GM13977 (cell line): ENCODE data around the gene STK38.
"Not testable (repeated sequence)": the region's sequence is repeated elsewhere in the genome, so short reads cannot be mapped to it uniquely, and the experiment has no call there.

Experiments used
- DNase-seq: peaks from one replicate; pipeline ENCODE4 v3.0.0; 2012; ENCODE audit warnings: low spot score
- in situ Hi-C: fragments of 300-500 bp; cut with MboI; formaldehyde crosslinking; loops from one replicate; pipeline ENCODE4 v1.12.0; 2022; ENCODE audit warnings: low sequenced_read_pairs, low pct_unique_long_range_greater_than_20kb, mixed read lengths, inconsistent platforms; ENCODE audit not compliant: unreplicated experiment
- TF ChIP-seq, protein P1 (sequence below): IDR thresholded peaks from 2 replicates; pipeline ENCODE4 v1.5.1; 2012; ENCODE audit warnings: mild to moderate bottlenecking, control low read depth; ENCODE audit not compliant: insufficient read depth; ENCODE audit errors: extremely low read depth, missing control alignments

Gene STK38

DNA sequence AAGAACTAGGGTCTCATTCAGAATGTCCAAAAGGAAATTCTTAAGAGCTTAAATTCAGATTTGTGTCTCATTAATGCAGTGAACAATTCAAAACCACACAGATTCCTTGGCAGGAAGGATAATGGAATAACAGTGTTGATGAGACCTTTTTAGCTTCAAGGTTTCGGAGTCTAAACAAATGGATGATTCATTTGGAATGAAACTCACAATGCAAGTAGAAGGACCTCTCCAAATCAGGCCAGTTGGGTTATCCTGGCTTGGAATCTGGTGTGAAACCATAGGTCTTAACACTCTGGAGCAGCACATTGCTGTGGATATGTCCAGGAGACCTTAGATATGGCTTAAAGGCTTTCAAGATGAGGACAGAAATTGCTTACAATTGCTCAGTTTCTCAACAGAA lies 59.6 kb downstream of the STK38 start:
- in situ Hi-C loops = no loop called here
- no peak for DNase-seq
- TF ChIP-seq, protein P1, sequence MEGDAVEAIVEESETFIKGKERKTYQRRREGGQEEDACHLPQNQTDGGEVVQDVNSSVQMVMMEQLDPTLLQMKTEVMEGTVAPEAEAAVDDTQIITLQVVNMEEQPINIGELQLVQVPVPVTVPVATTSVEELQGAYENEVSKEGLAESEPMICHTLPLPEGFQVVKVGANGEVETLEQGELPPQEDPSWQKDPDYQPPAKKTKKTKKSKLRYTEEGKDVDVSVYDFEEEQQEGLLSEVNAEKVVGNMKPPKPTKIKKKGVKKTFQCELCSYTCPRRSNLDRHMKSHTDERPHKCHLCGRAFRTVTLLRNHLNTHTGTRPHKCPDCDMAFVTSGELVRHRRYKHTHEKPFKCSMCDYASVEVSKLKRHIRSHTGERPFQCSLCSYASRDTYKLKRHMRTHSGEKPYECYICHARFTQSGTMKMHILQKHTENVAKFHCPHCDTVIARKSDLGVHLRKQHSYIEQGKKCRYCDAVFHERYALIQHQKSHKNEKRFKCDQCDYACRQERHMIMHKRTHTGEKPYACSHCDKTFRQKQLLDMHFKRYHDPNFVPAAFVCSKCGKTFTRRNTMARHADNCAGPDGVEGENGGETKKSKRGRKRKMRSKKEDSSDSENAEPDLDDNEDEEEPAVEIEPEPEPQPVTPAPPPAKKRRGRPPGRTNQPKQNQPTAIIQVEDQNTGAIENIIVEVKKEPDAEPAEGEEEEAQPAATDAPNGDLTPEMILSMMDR = no peak

DNA sequence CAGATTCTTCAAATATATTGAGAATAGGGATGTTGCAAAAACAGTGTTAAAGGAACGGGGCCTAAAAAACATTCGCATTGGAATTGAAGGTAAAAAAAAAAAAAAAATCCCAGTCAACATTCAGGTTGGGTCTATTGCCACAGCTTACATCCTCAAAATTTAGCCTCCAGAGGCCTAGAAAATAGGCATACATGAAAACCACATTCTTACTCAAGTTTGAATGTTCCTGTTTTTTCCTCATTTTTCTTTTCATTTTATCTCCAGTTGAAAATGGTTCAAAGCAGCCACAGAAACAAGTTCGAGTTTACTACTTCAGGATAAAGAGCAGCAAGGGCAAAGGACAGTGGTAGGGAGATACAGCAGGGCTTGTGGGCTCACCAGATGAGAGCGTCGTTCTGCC lies 62.5 kb downstream of the STK38 start:
- TF ChIP-seq, protein P1 = no peak
- in situ Hi-C loops = no loop called here
- DNase-seq = no peak

DNA sequence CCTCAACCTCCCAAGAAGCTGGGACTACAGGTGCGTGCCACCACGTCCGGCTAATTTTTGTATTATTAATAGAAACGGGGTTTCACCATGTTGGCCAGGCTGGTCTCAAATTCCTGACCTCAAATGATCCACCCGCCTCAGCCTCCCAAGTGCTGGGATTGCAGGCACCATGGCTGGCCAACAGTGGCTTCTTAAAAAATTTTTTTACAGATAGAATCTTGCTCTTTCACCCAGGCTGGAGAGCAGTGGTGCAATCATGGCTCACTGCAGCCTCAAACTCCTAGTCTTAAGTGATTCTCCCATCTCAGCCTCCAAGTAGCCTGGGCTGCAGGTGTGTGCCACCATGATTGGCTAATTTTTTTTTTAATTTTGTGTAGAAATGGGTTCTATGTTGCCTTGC lies 64.0 kb downstream of the STK38 start:
- in situ Hi-C loops, DNase-seq: not testable (repeated sequence)

DNA sequence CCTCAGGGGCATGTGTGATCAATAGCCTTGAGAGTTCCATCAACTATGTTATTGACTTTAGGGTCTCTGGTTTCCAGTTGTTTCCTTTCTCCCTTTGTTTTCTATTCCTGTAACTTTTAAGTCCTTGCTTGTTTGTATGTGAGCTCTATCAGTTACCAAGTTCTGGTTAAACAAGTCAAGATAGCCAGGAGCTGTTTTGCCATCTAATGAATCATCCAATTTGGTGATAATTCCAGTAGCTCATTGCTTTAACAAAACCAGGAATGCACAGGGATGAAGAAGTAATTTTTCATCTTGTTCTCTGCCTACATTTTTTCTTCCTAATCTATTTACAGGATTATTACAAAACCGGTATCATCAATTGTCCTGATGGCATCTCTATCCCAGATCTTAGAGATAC lies 68.0 kb downstream of the STK38 start:
- no peak for DNase-seq
- in situ Hi-C loops = no loop called here
- TF ChIP-seq, protein P1 = no peak

DNA sequence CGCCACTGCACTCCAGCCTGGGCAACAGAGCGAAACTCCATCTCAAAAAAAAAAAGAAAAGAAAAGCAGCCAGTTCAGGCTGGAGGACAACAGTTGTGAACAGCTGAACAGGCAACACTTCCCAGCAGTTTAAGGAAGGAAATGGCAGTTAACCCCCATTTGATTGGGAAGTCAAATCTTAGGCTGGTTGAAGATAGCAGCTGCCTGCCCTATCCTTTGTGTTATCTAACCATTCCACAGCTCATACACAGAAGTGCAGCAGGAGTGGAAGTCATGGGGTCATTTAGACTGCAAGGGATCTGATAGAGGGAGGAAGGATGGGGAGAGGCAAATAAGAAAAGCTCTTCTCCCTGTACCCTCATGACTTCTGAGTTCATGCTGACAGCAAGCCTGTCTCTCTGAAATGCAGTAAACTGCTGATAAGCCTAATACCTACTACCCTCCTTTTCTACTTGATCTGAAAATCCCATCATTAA lies 69.2 kb downstream of the STK38 start:
- TF ChIP-seq, protein P1 = no peak
- no peak for DNase-seq
- in situ Hi-C loops = no loop called here

DNA sequence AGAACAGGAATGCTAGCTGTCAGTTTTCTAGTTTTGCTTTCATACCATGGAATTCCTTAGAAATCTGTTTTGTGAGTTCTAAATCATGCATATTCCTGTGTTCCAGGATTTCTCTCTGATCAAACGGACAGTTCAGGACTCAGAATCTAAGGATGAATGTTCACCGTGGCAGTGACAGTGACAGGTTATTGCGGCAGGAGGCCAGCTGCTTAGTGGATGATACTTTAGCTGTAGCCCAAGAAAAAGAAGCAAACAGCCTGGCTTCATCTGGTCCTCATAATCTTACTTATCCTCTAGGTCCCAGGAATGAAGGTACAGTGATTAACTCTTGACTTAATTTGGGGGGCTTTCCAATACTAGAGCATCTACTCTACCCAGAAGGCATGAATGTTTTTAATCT lies 77.3 kb downstream of the STK38 start:
- in situ Hi-C loops = no loop called here
- DNase-seq = no peak
- TF ChIP-seq, protein P1 = no peak

DNA sequence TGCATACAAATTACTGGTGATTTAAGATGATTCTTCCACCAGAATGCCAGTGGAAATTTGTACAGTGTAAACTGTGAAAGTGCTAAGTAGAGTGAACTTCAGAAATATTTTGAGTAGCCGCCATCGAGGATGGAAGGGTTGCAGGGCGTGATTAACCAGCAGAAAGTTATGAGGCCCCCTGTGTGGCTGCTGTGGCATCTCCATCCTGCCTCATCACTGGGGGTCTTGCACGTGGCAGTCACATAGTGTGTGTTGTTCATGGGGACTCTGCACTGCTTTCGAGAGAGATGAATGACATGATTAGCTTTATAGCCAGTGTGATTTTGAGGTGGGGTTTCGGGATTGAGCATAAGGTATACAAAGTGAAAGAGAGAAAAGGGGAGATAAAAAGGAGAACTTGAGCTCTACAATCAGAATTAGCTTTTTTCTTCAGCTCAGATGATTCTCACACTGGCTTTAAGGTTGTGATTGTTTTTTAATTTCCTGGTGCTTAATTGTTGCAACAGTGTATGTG lies 78.1 kb downstream of the STK38 start:
- in situ Hi-C loops = no loop called here
- no peak for DNase-seq
- TF ChIP-seq, protein P1 = no peak
